HepG2 (cell line): ENCODE results near the gene PSMD5.

Source experiments
- CAMTA2 ChIP-seq: sonication (generic); formaldehyde crosslinking; IDR thresholded peaks from 2 replicates; pipeline ENCODE4 v1.4.0; 2020; ENCODE audit warnings: mild to moderate bottlenecking, missing genetic modification reagents, borderline replicate concordance
- CEBPB ChIP-seq: IDR thresholded peaks from 2 replicates; pipeline ENCODE4 v1.6.1; 2011; ENCODE audit warnings: low read depth, low read length, improper control_type of control experiment, borderline replicate concordance
- CREB1 ChIP-seq, 2 experiments: fragments of 450-650 bp in 1 of 2; IDR thresholded peaks; 2 replicates each; pipeline ENCODE4 v1.6.1; 2016 to 2017; ENCODE audit warnings: control low read depth in 1 of 2, mild to moderate bottlenecking in 1 of 2, missing compliant biosample characterization in 1 of 2, missing genetic modification characterization in 1 of 2
- ELF4 ChIP-seq: sonication (generic); formaldehyde crosslinking; IDR thresholded peaks from 2 replicates; pipeline ENCODE4 v1.5.0; 2020; ENCODE audit warnings: missing genetic modification reagents, mild to moderate bottlenecking, moderate library complexity, borderline replicate concordance
- ESRRA ChIP-seq: sonication (generic); formaldehyde crosslinking; IDR thresholded peaks from 2 replicates; pipeline ENCODE4 v1.5.1; 2020; ENCODE audit warnings: mild to moderate bottlenecking, low read depth, missing genetic modification reagents
- KAT7 ChIP-seq: IDR thresholded peaks from 2 replicates; pipeline ENCODE4 v1.6.1; 2018; ENCODE audit warnings: borderline replicate concordance, missing compliant biosample characterization
- LCORL ChIP-seq, 2 experiments: fragments of 450-650 bp in 1 of 2; sonication (generic) in 1 of 2; formaldehyde crosslinking in 1 of 2; IDR thresholded peaks; 2 replicates each; pipeline versions ENCODE4 v1.5.0 to v1.6.1; 2017 to 2020; ENCODE audit warnings: antibody characterized with exemption in 1 of 2, missing genetic modification reagents in 1 of 2
- MAFG ChIP-seq: sonication (generic); formaldehyde crosslinking; IDR thresholded peaks from 2 replicates; pipeline ENCODE4 v1.5.1; 2020; ENCODE audit warnings: mild to moderate bottlenecking, missing genetic modification reagents
- SOX5 ChIP-seq: IDR thresholded peaks from 2 replicates; pipeline ENCODE4 v1.6.1; 2016; ENCODE audit warnings: borderline replicate concordance
- TAF1 ChIP-seq: sonication (generic); formaldehyde crosslinking; IDR thresholded peaks from 2 replicates; pipeline ENCODE4 v1.4.0; 2020; ENCODE audit warnings: missing genetic modification reagents
- ZNF20 ChIP-seq: sonication (generic); formaldehyde crosslinking; IDR thresholded peaks from 2 replicates; pipeline ENCODE4 v1.4.0; 2020; ENCODE audit warnings: mild to moderate bottlenecking, moderate library complexity, missing genetic modification reagents
- ZNF660 ChIP-seq: sonication (generic); formaldehyde crosslinking; IDR thresholded peaks from 2 replicates; pipeline ENCODE4 v1.5.1; 2020; ENCODE audit warnings: mild to moderate bottlenecking, low read depth, missing genetic modification reagents, borderline replicate concordance
- ZNF720 ChIP-seq: sonication (generic); formaldehyde crosslinking; IDR thresholded peaks from 2 replicates; pipeline ENCODE4 v1.4.0; 2020; ENCODE audit warnings: missing genetic modification reagents

DNA sequence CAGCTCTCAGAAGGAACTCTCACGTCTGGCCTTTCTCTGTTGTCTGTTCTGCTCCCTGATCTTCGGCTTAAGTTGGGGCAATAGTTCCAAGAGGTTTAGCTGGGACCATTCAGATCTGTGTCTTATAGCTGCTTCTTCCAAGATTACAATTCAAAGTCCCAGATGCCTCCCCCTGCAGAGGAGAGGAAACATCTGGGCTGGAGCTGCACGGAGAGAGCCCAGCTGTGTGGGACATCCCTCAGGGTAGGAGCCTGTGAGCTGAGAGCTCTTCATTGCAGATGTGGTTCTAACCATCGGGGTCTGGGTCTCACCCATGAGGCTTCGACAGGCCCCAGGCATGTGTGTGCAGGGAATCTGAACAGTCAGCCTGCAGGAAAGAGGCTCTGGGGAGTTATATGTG is 43.2 kb upstream of the PSMD5 start:
- TF ChIP-seq KAT7 (no peak), ZNF20 (CRISPR knock-in tag) (no peak), TAF1 (CRISPR knock-in tag) (no peak), CEBPB (no peak), CREB1 (IDR thresholded peaks at IDR 0.05) (no peak), CREB1 (CRISPR knock-in tag; IDR thresholded peaks at IDR 0.05) (no peak), LCORL (IDR thresholded peaks at IDR 0.05) (no peak), LCORL (CRISPR knock-in tag; IDR thresholded peaks at IDR 0.05) (no peak), ESRRA (CRISPR knock-in tag) (no peak), SOX5 (no peak), MAFG (no peak), CAMTA2 (CRISPR knock-in tag) (no peak), ZNF660 (CRISPR knock-in tag) (no peak), ELF4 (CRISPR knock-in tag) (no peak), ZNF720 (no peak)
